Left kidney (tissue), 2 donors: Measurements from ENCODE around the gene UROC1. TPM values are rescaled to one million over a fixed set of nuclear protein-coding genes. Genes with fewer than 3 reads are reported as not detected.
A peak's percentile ranks its signal among the peaks of the same experiment; 100 is the strongest.

Experiments used
- DNase-seq: peaks from one replicate; pipeline ENCODE4 v3.0.0-alpha.2; 2013
- polyA plus RNA-seq: library from polyadenylated mRNA; unstranded; fragments of 120-200 nt; gene quantifications from one replicate; pipeline ENCODE4 v1.2.1, GENCODE V29; 2013; ENCODE audit not compliant: insufficient read length

UROC1 gene
- polyA plus RNA-seq, 1 donor, result 0.15 TPM

DNA sequence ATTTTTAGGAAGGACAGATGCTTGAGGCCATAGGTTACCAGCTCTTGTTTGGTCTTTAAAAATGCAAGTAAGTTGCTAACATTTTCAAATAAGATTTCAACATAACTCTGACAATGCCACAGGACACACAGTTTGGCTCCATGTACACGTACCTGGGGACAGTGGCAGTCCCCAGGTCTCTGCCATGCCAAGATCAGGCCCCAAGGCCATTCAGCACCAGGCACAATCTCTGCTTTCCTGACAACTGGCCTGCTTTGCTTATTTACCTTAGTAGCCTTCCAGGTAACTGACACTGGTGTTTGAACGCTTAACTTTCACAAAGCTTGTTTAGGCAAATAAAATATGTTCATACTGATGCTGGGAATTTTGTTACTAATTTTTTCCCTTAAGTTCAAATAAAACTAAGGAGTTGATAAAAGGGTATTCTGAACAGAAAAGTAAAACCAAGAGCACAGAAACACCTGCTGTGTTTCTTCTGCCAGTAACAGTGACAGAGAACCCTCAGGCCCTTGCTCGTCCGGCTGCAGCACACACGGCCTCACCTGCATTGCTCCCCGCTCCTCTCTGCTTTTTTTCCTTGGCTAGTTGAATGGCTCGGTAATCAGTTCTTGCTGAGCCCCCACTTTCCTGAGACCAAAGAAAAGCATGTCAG, 58.3 kb downstream of the UROC1 start:
- no peak for DNase-seq

DNA sequence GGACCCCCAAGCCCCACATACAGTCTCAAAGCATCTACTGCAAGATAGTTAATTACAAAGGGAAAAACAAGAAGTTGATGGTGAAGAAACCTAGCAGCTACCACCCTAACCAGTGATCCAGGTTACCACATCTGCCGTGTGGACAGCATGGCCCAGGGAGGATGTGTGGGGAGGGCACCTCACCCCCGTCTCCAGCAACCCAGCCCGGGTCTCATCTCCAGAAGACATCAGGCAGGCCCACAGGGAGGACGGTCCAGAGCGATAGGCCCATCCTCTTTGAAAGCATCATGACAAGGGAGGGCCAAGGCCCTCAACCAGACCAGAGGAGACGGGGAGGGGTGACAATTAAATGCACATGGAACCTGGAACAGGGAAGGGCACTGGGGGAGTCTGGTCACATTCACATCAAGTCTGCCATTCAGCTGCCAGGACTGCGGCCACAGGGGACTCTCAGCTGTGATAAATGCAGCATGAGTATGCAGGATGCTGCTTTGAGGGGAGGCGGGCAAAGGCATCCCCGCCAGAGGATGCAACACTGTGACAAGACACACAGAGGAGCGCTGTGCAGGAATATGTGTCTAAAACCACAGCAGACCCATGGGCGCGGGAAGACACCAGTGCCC, 60.7 kb downstream of the UROC1 start:
- DNase-seq, result no peak

DNA sequence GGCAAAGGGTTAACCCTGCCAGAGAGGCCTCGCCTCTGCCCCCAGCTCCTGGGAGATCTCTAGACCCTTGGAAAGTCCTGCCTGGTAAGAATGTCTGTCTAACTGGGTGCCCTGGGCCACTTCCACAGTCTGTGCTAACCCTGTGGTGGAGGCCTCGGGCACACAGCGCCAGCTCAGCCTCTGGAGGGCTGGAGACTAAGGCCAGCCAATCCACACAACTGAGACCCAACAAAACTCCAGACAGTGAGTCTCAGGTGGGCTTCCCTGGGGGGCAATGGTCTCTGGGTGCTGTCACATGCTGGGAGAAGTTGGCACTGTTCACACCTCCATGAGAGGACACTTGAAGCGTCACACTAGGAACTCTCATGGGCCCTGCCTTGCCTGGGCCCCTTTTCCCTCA, 61.4 kb downstream of the UROC1 start:
- no peak for DNase-seq

DNA sequence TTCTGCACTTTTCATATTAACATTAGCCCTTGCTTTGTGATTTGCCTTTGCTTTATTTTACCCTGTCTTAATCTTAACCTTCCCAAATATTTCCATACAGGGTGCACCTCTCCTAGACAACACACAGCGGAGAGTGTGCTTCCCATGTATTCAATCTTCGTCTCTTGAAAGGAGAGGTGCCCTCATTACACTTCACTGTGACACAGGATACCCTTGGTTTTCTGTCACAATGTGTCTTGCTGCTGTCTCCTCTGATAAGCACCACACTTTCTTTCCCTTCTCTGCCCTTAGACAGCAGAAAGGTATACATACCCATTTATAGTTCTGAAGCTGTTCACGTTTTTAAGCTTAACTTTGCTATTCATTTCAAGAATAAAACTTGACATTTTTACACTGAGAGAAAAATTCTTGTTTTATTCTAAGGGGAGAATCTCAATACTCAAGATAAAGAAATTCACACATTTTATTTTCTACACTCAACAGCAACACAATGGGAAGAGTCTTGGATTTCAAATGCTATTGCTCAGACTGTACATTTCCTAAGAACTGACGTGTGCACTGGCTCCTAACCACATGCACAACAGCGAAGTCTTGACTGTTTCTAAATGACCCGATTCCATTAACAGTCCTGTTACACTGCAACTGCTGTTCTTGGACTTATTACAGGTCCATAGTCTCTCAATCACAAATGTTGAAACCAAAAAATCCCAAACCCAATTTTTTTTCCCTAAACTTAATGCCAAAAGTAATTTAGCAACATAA, 63.0 kb downstream of the UROC1 start:
- DNase-seq, result no peak

DNA sequence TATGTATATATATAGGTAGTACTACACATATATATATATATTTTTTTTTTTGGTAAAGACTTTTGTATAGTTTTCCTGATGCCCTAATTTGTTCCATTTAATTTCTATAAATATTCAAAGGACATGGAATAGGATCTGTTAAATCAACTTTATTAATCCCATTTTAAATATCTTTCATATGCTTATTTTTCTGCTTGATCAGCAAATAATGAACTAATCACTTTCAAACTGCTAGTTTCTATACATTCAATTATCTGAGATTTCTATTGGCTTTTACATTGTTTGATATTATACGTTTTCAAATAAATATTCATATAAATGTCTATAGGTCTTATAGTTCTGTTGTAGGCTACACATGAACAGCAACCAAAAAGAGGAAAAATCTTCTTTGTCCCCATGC, 63.5 kb downstream of the UROC1 start:
- DNase-seq, result no peak

DNA sequence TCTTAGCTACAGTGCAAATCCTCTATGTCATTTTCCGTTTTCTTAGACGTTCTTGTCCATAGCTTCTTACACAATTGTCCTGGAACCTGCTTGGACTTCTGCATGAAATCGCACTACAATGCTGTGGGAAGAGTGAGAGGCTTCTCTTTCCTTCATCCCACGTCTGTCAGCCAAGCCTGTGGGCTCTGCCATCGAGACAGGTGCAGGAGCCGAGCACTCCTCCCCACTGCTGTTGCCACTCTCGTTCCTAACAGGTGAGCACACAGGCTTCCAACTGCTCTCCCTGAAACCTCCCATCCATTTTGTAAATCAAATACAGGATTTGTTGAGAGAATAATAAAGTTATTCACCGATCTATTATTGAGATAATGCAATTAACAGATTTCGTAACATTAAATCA, 65.4 kb downstream of the UROC1 start:
- DNase-seq, result no peak

DNA sequence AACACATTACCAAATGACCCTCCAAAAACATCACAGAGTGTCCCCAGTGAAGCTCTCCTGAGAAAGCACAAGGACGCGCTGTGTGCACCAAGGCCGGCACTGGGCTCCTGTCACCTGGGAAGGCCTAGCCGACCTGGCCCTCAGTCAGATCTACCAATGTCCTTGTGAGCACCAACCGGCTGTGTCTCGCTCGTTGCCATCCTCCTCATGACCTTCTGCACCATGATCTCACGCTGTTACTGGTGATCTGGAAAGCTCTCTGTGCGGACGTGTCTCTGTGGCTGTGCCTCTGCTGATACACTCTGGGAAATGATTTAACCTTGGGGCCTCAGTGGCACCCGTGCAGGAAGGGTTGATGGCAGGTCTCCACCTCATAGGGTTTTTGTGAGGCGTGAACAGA, 66.1 kb downstream of the UROC1 start:
- DNase-seq, result no peak

DNA sequence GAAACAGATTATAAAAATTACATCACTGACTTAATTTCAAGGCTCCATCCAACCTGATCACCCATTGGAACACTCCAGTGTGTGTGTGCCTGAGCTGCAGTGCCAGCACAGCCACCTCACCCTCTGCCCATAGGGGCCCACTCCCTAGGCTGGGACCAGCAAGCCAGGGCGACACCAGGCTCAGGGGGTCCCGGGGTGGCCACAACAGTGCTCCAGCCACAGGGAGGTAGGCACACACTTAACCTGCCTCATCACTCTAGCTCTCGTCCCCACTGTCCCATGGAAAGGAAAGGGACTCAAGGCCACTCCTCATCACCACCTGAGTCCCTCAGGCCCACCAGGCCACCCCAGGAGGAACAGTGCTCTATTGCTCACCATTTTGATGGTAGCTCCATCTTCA, 66.8 kb downstream of the UROC1 start:
- DNase-seq, result no peak

DNA sequence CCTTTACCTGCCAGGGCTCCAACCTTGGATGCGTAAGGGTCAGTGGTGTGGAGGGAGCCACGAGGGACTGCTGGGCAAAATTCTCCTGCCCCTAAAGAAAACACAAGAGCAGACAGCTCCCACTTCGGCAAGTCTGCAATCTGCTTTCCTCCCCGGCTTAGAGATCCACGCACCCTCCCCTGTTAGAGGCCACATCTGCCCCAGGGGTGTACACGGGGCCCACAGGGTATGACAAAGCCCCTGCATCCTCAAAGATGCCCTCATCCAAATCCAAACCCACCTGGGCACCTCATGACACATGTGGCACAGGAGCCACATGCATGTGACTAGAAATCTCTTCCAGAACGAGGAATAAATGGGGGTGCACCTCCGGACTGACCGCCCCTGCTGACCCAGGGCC, 67.4 kb downstream of the UROC1 start:
- no peak for DNase-seq

DNA sequence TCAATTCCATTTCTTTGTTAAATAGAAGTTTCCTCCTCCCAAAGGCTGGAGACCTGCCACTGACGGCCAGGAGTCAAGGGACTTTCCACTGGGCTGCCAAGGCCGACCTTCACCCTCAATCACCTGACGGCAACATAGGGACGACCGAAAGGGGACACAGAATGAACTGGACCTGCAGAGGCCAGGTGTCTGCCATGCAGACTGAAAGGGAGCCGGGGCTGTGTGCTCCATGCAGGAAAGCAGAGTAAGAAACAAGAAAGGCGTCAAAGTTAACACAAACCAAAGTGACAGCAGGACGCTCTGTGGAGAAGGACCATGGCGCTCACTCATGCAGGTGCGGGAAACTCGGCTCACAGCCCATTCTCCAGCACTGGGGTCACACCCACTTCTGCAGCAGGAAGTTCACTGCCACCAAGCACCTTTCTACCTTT, 67.9 kb downstream of the UROC1 start:
- DNase-seq, result no peak

DNA sequence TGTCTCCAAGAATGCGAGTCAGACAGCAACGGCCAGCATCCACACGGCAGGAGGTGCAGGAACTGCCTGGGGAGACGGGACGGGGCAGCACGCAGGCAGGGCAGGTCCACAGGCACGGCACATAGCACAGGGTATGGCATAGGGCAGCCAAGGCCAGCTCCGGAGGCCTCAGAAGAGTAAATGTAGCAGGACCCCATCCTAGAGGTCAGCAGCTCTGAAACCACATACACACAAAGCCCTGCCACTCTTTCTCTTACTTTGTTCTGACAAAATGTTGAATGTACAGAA, 68.7 kb downstream of the UROC1 start:
- DNase-seq, result no peak

DNA sequence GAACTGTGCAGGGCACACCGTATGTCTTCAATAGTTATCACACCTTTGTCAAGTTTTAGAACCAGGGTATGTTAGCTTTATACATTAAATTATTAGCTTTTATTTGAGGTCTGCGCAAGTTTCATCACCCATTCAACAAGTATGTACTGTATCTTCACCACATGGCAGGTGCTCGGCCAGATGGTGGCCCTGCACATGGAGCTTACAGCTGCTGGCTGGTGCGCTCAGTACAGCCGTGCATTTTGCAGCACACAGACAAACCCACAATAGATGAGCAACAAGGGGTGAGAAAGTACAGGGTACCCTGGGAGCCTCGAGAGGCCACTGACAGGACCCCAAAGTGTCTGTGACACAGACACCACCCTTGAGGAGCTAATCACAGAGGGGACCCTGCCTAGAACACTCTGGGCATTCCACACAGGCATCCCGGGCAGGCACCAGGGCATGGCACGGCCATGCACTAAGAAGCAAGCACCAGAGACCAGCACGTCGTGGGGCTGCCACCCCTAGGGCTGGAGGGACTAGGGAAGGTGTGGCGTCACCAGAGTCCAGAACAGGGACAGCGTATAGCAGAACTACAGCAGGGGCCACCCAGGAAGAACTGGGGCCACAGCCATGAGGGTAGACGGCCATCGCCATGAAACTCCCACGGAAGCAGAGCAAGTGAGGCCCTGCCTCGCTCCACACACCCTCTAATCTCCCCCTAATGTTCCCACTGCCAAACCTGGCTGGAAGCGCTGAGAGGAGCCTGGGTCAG, 69.3 kb downstream of the UROC1 start:
- DNase-seq, result no peak

DNA sequence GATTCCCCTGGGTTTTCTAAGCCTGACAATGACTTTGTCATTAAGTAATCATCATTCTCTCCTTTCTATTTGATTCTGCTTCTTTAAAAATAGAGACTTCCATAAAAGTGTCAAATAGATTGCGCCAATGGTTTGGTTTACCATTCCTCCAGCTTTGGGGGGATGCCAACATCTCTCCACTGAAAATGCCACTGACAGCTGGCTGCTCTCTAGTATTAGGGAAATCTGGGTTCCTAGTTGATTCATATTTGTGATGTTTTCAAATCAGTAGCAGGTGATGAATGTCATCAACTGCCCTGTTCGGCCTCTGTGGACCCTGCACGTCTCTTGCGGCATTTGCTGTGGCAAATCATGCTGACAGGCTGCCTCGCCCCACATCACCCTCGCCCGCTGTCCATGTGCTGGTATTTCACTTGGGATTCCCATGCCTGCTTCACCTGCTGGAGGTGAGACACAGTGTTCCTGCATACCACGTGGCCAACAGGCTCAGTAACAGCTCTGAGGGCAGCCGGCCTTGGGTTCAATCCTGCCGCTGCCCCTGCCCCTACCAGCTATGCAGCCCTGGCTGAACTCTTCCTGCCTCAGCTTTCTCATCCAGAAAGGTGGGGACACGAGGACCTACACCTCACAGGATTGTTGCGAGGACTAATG, 70.0 kb downstream of the UROC1 start:
- no peak for DNase-seq

DNA sequence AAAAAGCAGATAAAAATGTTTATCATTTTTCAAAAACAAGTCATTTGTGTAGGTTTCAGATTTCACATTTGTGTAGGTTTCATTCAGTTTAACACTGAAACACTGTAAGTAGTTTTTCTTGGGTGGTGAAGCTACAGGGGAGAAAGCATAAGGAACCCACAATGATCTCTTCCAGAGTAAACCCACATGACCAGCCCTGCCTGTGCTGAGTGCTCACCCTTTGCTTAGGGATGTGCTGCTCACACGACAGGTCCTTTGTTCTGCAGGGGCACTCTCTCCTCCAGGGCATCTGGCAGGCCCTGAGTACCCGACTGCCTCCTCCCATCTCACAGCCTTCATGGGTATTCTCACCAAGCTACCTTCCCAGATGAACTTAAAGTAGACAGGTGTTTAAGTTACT, 70.8 kb downstream of the UROC1 start:
- DNase-seq, result no peak

DNA sequence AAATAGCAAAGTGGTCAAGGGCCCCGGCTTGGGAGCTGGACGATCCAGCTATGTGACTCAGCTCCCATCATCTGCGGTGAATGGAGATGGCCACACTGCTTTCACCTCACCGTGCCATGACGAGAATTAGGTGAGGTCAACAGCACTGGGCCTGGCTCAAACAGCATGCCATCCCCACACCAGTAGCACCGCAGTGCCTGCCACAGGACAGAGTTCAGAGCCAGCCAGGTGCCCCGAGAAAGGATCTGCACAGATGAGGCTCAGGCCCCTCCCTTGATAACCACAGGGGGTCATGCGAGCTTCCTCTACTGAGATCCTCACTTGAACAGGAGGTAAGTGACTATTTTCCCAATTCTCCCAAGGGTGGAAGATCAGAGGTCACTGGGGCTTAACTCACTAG, 71.3 kb downstream of the UROC1 start:
- no peak for DNase-seq

DNA sequence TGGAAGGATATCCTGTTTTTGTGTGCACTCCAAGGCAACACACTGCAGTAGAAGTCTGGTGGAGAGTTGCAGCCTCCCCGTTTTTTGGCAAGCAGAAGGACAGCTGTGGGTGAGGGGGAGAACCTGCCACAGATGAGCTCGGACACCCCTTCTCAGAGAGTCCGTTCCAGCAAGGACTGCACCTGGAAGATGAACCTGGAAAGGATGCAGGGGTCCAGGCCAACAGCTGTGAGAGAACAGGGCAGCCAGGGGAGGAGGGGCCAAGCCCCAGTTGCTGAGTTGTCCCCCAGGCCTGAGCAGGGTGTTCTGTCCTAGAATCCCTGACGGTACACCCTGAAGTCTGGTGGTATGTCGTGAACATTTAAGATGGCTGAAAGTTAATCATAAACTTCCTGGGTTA, 72.1 kb downstream of the UROC1 start:
- no peak for DNase-seq

DNA sequence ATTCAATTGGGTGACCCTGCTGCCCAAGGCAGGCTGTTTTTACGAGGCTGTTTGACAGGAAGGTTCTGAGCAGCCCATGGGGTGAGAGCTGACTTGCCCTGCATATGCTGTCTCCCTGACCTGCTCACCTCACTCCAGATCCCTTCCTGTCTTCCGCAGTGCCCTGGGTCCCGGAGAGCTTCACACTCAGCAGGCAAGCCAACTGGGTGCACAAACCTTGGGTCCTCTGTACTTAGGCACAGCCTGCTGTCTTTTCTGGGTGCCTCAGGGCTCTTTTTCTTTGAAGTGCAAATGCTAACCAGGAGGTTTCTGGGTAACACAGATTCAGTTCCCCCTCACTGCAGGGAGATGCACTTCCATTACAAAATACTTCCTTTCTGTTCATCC, 74.7 kb downstream of the UROC1 start:
- DNase-seq, result no peak

DNA sequence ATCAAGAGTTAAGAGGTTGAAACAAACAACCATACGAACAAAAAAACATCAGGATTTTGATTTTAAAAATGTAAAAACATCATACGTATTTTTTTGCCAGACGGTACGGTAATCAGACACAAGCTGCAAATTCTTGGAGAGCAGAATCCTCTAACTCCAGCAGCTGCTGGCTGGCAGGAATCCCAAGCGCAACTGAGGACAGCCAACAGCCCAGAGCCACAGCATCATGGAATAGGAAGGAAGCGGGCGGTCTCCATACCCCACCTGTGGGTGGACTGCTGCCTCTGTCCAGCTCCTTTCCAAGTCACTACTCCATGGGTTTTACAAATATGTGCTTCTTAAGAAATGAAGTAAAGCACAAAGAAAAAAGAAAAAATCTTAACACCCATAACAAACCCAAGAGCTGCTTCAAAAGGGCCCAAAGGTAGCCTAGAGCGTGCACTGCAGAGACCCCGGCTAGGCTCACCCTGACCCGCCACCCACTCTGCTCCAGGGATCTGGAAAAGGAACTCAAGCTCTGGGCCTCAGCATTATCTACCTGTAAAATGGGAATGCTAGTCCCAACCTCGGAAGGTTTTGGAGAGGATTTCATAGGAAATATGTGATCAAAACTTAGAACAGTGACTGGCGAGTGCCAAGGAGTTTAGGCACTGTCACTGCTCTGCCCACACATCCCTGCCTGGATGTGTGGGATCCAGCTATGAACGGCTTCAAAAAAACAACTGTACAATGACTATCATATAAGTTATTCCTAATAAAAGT, 75.3 kb downstream of the UROC1 start:
- peak; percentile 3 for DNase-seq

DNA sequence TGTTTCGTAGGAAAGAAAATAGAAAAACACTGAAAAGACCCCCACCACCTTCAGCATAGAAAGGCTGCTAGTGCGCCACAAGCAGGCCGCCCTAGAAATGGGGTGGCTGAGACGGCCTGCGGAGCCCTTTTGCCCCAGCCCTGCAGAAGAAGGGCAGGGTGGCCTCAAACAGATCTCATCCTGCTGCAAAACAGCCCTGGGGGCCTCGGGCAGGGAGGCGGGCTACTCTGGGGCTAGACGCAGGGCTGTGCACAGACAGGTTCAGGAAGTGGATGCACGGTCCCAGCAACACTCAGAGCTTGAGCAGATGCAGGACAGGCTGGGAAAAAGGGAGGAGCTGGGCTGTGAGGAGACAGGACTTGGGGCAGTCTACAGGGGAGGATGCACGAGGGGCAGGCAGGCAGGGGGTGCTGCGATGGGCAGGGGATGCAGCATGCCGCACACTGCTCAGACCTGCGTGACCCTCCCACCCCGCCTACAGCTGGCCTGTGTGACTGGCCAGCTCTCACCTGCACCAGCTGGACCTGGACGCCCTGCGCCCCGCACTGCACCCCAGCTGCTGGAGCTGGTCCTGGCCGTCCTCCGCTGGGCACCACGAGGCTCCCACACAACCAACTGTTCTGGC, 76.2 kb downstream of the UROC1 start:
- DNase-seq, result no peak

DNA sequence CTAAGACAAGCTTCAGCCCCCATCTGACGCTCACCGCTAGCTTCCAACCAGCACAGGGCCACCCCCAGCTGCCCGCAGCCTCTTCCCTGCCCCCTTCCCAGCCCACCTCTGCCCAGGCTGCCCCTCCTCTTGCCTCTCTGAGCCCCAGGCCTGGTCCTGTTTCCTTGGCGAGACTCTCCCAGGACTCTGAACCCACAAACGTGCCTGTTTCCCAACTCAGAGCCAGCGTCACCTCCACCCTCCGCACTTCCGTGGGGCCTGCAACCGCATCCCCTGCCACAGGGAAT, 76.9 kb downstream of the UROC1 start:
- DNase-seq, result no peak

DNA sequence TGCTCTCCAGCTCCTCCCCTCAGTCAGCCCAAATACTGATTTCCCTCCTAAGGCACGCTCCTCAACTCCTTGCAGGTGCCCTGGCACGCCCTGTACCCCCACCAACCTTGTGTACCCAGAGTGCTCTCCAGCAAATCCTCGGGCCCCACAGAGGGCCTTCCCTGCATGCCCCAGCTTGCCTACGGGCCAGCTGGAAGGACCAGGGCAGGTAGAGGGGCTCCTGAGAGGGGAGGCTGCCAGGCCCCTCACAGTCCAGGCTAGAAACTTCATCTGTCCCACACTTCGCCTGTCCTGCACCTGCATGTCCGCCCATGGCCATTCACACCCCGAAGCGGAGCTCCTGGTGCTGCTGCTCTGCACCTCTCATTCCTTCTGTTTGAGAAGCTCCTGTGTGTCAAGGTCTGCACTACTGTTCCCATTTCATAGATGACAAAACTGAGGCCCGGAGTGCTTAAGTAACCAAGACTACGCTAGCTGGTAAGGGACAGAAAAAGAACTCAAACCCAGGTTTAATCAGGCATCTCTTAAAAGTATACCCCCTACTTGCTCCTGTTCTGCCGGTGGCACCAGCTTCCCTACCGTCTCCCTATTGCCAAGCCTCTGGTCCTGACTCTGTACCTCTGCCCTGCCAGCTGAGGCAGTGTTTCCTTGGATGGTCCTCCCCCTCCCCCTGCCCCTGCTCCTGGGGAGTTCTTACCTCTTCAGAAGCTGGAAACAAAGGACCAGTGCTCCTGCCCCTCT, 77.4 kb downstream of the UROC1 start:
- DNase-seq, result no peak
